ENCODE data around the gene SEMA6D.

SEMA6D gene

DNA sequence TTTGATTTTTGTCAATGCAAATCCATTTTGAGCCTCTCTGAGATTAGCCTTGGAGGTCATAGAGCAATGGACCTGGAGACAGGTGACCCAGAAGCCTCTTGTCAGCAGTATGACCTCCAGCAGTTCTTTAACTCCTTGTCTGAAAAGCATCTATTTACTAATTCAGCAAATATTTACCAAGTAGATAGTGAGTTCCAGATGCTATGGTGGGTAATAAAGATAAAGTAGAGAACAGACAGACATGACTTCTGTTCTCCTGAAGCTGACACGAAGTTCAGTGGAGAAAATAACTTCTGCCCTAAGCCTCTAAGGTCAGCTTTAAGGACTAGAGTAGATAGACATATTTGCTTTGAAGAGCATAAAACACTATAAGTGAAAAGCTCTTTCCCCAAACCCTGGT lies 26.6 kb downstream of the SEMA6D start:
- no peak for DNase-seq

DNA sequence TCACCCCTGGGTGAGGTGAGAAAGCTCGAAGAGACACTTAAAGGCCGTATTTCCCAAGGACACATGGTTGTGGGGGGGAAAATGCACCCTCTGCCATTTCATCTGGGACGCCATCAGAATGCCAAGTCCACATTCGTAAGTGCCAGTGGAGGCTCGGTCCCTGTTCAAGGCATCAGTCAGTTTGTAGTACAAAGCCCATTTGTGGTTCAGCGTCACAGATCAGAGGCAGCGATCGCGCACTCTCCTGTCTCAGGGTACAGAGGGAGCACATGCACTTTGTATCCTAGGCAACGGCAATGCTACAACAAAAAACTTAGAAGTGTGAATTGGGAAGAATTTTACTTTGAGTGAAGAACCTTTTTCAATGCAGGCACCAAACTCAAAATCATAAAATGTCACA lies 27.2 kb downstream of the SEMA6D start:
- DNase-seq = no peak

DNA sequence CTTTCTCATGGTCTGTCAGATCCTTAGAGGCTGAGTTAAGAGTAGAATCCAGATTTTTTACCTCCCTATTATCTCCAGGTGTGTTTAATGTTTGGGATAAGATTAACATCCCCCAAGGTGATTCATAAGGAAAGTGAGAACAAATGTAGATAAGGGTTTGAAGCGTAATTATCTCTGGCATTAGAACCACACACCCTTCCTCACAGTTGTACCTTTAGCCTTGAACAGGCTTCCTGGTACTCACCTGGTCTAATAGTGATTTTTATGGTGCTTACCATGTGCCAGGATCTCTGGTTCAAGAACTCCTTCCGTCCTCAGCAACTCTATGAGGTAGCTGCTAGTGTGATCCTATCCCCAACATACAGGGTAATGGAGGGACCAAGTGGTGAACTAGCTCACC lies 27.7 kb downstream of the SEMA6D start:
- DNase-seq = no peak

DNA sequence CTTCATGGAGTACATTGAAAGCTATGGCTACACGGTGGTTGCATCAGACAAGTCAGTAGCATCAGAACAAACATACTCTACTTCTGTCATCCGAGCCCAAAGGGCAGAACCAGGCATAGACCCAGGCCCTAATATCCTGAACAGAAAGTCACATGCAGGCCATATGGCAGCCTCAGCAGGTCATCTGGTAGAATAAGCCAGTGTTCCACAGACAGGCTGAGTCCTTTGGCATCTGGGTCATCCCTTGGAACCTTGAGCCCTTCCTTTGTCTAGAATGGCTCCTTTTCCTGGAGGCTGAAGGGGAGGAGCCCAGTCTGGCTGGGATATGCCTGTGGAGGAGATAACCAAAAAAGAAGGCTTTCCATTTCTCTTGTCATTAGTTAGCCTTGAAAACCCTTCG lies 29.2 kb downstream of the SEMA6D start:
- DNase-seq = no peak

DNA sequence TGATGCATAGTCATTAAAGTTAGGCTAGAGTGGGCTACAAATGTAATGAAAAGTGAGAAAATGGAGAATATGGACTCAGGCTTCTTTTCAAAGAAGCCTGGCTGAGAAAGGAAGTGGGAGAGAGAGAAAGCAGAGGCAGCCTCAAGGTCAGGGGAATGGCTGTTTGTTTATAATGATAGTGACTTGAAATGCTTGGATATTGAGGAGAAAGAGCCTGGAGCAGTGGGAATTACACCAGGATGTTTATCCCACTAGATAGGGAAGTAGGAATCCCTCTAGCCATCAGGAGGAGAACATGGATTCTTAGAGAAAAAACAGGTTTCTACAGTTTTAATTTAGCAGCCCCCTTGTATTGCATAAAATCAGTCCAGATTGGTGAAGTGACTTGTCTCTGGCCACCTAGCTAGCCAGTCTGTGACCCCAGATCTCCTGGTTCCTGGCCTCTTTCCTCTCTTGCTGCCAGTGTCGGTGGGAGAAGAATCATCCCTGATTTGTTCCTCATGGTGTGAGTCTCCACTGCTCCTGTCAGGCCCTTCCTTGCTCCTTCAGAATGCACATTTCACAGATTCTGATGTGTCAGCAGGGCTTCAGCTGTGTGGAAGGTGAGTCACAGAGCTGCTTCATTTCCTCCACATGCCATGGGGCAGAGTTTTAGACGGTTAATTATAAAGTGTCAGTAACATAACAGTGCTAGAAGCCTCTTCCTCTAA lies 32.9 kb downstream of the SEMA6D start:
- no peak for DNase-seq

DNA sequence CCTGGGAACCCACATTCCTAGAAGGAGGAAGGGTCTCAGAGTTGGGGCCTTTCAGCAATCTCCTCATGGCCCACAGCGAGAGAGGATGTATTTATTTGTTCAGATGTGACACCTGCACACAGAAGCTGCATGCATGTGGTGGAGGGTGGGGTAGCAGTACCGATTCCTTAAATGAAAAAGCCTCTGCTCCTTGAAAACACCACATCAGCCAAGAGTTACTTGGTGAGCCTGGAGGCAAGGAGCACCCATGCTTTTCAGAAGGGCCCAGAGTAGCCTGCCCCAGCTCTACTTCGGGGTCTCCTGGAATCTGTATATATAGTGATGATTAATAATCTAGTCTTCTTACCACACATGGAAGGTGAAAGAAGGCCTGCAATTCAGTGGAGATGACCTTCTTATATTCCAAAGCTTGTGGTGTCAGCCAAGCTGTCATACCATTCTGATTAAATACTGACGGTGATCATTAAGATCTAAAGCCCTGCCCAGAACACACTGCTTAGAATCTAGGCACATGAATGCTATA lies 33.5 kb downstream of the SEMA6D start:
- DNase-seq = no peak

- no peak for DNase-seq
These were observed 36.3 kb downstream of the SEMA6D start for GRCh38 chr15:47753591-47753990.

GRCh38 chr15:47754312-47754711 lies 37.0 kb downstream of the SEMA6D start:
- no peak for DNase-seq

DNA sequence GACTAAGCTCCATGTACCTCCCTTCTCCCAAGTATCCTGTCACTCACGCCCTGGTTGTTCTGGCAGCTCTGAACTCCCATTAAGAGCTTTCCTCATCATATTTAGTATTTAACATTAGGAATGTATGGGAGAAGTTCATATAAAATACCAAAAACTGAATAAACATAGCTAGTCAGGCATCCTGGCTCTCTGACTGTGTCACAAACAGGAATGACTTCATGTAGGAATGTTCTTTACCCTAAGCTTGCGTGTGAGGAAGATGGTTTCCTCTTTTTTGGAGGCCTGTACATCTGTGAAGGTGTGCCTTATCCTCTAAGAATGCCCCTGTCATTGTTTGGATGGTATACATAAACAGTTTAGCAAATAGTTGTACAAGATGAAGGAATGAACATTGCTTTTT lies 38.6 kb downstream of the SEMA6D start:
- DNase-seq = no peak

- no peak for DNase-seq
These were observed 39.6 kb downstream of the SEMA6D start for GRCh38 chr15:47756872-47757271.

DNA sequence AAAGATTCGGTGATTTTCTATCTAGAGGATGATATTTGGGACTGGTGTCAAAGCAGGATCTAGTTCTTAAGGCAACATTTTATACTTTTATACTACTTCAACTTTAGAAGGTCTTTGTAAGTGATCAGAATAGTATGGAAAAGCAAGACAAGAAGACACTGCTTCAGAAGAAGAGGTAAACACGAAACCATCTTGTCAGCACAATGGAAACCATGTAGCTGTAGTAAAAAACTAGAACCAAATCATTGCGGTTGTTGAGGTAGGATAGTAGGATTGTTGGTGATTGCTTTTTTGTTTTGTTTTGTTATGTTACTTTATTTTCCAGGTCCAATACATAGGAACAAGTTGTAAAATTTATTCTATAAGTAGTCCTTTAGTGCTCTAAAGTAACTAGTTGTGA lies 40.0 kb downstream of the SEMA6D start:
- no peak for DNase-seq

DNA sequence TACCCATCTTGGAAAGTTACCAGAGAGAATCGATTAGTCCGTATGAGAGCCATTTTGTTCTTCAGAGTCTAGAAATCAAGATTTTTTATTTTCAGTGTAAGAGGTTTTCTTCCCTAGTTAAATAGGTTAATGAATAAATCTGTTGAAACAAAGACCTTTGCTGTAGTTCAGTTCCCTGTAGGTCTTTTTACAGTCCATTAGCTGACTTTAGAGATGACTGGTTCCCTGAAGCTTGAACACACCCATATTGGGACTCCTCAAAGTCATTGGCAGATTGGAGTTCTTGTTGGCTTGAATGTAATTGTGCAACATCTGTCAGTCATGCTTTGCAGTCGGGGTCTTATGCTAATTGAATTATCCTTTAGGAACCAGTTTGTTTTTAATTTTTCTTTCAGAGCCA lies 45.3 kb downstream of the SEMA6D start:
- no peak for DNase-seq

DNA sequence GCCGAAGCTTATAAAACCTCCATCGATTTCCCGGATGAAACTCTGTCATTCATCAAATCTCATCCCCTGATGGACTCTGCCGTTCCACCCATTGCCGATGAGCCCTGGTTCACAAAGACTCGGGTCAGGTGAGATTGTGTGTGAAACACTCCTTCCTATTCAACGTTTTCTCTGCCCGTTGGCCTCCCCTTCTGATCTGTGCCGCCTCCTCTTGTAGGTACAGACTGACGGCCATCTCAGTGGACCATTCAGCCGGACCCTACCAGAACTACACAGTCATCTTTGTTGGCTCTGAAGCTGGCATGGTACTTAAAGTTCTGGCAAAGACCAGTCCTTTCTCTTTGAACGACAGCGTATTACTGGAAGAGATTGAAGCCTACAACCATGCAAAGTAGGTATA lies 47.4 kb downstream of the SEMA6D start:
- DNase-seq = no peak

DNA sequence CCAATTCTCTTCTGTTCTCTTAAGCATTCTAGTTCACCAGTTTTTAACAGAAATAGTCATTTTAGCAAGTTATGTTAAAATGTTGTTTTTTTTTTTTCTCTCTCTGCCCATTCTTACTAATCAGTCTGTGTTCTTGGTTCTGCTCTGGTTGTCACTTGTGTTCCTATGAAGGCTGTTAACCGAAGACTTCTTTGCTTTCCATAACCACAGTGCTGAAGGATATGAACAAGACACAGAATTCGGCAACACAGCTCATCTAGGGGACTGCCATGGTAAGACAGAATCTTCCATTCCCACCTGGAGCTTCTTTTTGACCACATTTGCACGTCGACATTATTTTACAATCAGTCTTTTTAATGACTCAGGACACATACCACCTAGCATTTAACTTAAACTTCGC lies 49.1 kb downstream of the SEMA6D start:
- no peak for DNase-seq

GRCh38 chr15:47767035-47767434 lies 49.7 kb downstream of the SEMA6D start:
- no peak for DNase-seq

- DNase-seq = no peak
These were observed 51.4 kb downstream of the SEMA6D start for GRCh38 chr15:47768735-47769134.

GRCh38 chr15:47769166-47769565 lies 51.9 kb downstream of the SEMA6D start:
- no peak for DNase-seq

DNA sequence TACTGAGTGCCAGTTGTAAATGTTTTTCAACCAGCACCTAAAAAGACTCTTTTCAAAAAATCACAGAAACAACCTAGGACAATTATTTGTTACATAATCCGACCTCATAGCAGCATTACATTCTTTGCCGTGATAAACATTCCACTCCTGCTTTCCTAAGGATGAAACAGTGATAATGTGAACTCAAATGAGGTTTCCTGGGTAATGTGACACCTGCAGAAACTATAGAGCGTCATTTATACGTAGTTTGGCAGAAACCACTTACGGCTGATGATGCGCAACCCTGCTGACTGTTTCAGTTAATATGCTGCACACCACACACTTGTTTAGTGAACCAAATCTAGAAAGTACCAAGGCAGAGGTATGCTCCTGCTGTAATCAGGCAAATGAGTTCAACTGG lies 55.8 kb downstream of the SEMA6D start:
- no peak for DNase-seq

DNA sequence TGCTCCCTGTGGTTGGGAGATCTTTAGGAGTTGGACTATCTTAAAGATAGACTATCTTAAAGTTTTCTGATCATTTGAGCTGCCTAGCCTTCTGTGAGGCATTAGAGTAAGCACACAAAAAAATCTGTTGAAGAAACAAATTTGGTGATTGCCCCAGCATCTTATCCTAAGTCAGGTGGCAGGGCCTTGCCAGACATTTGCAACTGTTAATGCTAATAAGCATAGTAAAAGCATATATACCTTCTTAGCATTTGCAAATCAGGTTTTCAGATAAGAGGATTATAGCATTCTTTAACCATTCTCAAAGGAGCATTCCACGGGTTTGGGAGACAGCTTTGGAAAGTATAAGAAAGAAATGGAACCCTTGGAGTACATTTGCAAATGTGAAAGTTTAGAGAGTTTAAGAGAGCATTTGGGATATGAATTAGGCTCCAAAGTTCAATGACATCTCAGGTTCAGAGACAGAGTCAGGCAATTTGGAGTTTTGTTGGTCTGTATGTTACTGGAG lies 61.0 kb downstream of the SEMA6D start:
- DNase-seq = no peak

- DNase-seq = no peak
These were observed 63.7 kb downstream of the SEMA6D start for GRCh38 chr15:47780971-47781370.

- DNase-seq = no peak
These were observed 64.2 kb downstream of the SEMA6D start for GRCh38 chr15:47781527-47781926.

DNA sequence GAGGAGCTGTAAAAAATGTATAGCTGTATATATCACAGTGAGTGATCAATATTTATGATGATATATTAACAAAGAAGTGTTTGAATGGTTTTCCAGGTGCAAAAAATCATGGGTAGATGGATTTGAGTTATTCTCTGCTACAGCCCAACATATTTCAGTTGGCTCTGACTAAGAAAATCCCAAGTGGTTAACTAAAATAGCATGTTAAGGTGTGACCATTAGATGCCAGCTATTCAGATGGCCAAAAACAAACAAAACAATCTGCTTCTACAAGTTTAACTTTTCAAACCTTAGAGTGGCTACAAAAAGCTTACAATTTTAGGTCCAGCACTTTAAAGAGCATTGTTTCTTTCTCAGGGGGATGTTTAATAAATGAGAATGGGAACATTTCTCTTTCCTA lies 67.5 kb downstream of the SEMA6D start:
- DNase-seq = no peak

- no peak for DNase-seq
These were observed 69.1 kb downstream of the SEMA6D start for GRCh38 chr15:47786371-47786770.

- DNase-seq = no peak
These were observed 70.6 kb downstream of the SEMA6D start for GRCh38 chr15:47787875-47788274.

- no peak for DNase-seq
These were observed 71.4 kb downstream of the SEMA6D start for GRCh38 chr15:47788685-47789084.

Measured in stimulated activated CD8-positive, alpha-beta memory T cell treated with anti-CD3 and anti-CD28 coated beads, Interleukin-4, amount 100 ng/mL, for 48 hours (primary cell).